GM21423 (cell line): Measurements from ENCODE around the gene OLFM1.

ENCODE experiments used
- ATAC-seq: cut with Tn5 transposase; IDR thresholded peaks from one replicate; pipeline ENCODE4 v1.9.1; 2021; ENCODE audit warnings: mild to moderate bottlenecking, moderate library complexity; ENCODE audit not compliant: unreplicated experiment

The OLFM1 gene

DNA sequence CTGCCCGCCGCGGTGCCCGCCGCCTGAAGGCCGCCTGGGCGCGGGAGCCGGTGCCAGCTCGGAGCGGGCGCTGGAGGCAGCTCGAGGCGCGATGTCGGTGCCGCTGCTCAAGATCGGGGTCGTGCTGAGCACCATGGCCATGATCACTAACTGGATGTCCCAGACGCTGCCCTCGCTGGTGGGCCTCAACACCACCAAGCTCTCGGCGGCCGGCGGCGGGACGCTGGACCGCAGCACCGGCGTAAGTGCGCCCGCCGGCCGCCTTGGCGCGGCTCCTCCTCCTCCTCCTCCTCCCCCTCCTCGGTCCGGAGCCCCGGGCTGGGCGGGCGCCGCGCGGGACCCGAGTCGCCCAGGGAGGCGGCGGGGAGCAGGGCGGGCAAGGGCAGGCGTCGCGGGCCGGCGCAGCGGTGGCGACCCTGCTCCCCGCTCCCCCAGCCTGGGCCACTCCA is 455 bp downstream of the OLFM1 start:
- no peak for ATAC-seq

DNA sequence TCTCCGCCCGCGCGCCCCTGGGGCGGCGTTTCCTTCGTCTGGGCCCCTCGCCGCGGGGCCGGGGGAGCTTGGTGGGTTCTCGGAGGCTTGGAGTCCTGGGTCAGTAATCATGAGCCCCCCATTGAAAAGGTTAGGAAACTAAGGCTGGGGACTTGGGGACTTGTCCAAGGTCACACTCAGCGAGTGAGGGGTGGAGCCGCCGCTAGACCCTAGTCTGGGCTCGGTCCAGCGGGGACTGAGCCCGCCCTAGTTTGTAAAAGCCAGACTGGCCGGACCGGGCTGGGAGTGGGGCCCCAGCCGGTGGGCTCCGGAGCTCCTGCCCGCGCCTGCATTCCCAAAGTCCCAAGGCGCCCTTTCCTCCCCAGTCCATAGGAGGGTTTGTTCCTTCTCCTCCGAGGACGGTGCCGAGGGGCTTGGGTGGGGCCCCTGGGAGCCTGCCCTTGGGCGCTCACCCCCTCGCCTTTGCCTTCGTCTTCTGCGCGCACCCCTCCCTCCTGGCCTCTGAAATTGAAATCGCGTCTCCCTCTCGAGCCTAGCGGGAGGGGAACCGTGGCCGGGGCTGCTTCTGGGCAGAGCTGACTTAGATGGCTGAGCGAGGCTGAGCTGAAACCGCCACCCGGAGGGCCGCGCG is 995 bp downstream of the OLFM1 start:
- ATAC-seq = no peak

DNA sequence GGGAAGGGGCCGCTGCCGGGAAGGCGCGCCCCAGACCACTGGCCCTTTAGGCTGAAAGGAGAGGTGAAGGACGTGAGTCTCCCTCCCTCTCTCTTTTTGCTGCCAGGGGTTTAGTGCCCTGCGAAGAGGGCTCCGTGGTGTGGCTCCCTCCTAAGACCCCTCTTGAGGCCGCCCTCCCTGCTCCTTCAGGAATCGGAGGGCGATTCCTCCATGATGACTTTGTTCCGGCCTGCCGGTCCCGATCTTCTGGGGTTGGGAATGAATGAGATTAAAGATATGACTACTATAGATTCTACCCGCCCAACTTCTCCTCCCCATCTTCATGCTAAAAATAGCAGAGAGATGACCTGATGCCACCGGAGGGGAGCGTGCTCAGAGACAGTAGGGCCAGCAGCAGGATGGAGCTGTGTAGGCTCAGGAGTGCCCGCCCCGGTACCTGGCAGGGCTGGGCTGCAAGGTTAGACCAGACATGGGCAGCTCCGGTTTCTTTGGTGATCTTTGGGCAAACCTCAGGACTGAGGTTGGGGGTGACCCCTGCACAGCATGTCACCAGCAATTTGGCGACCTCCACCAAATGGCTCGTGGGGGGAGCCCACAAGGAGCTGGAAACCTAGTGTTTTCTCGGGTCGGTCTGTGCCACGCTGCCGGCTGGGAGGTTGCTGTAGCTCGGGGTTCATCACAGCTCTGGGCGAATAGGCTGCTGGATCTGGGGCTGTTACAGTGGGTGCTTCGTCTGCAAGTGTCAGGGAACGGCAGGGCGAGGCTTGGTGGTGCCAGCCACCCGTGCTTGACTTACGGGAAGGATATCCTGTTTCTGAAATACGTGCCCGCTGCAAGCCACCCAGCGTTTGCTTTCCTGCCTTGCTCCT is 1.7 kb downstream of the OLFM1 start:
- ATAC-seq = no peak

DNA sequence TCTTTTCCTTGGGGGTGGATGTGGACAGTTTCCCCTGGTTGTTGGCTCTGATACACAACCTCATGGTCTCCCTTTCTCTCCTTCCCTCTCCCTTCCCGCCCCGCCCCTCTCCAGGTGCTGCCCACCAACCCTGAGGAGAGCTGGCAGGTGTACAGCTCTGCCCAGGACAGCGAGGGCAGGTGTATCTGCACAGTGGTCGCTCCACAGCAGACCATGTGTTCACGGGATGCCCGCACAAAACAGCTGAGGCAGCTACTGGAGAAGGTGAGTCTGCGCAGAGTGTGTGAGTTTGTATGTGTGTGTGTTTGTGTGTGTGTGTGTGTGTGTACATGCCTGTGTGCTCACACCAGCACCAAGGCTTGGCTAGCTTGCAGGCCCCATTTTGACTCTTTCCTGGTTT is 2.6 kb downstream of the OLFM1 start:
- no peak for ATAC-seq

DNA sequence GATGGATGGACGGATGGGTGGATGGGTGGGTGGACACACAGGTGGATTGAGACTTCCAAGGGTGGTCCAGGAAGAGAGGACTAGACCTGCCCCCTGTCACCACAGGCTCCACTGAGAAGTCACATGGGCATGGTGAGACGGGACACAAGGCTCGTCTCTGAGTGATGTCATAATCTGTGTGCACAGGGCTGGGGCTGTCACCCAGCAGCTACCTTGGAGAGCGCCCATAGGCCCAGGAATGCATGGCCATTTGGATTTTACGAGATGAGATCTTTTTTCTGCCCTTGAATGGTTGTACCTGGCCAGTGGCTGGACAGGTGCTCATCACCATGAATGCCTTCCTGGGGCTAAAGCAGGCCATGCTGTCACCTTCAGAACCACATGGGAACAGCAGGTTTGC is 3.1 kb downstream of the OLFM1 start:
- ATAC-seq = no peak

DNA sequence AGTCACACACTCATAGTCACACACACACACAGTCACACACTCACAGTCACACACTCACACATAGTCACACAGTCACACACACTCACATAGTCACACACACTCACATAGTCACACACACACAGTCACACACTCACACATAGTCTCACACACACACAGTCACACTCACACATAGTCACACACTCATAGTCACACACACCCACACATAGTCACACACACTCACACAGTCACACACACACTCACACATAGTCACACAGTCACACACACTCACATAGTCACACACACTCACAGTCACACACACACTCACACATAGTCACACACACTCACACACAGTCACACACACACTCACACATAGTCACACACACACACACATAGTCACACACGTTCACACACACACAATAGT is 4.1 kb downstream of the OLFM1 start:
- ATAC-seq = no peak

DNA sequence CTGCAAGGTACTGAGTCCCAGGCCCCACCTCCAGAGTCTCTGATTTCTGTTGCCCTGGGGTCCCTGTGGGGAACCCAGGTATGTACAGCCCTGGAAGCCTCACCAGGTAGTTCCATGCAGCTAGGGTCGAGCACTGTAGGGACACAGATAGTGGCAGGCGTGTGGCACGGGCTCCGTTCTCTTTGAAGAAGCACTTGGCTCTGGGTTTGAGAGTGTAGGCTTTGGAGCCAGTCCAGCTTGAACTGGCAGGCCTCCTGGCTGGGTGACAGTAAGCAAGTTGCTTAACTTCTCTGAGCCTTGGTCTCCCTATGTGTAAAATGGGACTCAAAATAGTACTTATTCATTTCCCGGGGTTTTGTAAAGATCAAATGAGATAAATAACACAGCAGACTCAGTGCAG is 5.6 kb downstream of the OLFM1 start:
- no peak for ATAC-seq

DNA sequence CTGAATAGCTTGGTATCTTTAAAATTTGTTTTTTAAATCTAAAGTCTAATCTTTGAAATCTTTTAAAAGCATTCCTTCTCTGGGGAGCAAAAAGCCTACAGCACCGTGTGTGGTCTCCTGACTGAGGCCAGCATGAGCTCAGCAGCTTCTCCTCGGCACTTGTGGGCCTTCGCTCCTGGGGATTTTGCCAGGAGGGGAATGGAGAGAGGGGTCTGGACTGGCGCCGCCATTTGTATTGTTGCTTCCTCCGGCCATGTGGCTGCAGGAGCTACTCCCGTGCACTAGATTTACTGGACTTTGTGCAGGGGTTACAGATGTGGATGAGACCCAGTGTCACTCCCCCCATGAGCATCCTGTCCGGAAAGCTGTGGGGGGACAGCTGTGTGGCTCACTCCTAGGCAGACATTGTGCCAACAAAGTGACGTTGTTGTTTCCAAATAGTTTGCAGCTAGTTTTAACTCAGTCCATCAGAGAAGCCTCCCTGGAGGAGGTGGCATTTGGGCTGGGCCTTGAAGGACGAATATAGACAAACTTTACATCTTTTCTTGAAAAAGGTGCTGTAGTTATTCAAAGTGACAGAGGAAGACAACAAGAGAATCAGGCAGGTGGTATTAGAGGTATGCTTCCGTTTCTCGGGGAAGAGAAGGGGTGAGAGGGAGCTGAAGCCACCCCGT is 6.6 kb downstream of the OLFM1 start:
- no peak for ATAC-seq

DNA sequence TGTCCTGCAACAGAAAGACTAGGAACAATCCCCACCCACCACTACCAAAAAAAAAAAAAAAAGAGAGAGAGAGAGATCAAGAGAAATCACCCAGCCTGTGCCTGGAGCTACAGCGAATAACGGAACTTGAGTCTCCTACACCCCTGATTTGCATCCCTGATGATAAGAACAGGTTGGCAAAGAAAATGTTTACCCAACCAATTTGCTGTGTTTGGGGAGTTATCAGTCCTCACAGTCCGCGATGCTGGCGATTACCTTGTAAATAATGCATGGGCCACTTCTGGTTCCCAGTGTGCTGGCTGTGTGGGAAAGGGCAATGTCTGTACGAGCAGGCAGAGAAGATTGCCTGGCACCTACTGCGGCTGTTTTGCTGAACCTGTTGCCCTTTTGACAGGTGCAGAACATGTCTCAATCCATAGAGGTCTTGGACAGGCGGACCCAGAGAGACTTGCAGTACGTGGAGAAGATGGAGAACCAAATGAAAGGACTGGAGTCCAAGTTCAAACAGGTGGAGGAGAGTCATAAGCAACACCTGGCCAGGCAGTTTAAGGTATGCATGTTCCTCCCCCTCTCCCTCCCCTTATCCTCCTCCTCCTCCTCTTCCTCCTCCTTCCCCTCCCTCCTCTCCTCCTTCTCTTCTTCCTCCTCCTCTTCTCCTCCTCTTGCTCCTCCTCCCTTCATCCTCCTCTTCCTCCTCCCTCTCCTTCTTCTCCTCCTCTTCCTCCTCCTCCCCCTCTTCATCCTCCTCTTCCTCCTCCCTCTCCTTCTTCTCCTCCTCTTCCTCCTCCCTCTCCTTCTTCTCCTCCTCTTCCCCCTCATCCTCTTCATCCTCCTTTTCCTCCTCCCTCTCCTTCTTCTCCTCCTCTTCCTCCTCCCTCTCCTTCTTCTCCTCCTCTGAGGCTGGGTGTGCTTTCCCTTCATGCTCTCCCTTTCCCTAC is 8.3 kb downstream of the OLFM1 start:
- no peak for ATAC-seq

DNA sequence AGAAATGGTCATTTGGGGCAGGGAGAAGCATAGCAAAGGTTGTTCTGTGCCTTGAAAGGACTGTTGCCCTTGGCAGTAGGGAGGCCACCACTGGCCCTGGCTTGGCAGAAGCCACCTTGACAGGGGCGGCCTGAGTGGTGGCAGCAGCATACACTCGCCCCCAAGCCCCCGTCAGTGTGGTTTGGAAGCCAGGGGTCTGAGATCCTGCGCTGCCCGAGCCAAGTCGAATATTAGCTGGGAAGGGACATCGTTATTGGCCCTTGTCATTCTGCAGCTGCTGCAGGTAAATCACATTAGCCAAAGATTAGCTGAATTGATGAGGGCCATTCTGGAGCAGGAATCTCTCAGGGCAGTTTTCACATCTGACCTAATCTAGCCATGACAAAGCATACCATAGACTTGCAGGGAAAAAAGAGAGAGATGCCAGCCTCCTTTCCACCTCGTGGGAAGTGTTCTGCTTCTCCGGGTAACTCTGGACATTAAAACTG is 9.0 kb downstream of the OLFM1 start:
- no peak for ATAC-seq

DNA sequence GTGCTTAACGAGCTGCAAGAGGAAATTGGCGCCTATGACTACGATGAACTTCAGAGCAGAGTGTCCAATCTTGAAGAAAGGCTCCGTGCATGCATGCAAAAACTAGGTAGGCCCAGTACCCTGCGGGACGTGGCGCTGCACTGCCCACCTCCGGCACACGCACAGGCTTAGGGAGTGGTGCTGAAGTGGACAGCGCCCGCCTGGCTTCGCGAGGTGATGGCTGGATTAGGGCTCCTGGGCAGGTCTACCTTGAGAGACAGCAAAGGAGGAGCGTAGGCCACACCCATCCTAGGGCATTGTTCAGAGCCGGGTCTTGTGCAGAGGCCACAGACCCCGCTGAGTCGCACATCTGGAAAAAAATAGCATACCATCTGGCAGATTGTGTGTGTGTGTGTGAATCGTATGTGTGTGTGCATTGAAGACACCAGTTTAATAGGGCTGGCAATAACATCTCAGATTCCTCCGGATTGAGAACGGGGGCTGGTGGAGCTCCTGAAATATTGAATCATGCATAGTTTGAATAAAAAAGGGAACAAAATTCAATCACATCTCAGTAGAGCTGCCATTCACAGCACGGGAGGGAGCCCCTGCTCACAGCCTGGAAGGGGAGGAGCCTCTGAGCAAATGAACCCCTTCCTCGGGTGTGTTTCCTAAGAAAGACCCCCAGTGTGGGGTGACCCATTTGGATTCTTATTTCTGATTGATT is 11.1 kb downstream of the OLFM1 start:
- ATAC-seq = no peak

DNA sequence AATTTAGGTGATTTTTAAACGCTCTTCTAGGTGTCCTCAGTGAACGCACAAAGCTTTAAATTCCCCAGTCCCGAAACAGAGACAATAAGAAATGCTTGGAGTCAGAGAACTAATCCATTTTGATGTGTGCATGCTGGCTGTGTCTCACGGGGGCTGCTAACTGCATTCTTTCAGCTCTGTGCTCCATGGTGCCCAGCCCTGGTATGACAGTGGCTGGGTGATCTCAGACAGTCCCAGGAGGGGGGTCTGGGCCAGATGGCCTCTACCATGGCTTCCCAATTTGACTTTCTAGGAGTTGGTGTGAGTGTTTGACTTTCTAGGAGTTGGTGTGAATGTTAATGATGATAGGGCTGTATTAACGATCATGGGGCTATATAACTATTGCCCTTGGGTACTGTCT is 12.1 kb downstream of the OLFM1 start:
- no peak for ATAC-seq

DNA sequence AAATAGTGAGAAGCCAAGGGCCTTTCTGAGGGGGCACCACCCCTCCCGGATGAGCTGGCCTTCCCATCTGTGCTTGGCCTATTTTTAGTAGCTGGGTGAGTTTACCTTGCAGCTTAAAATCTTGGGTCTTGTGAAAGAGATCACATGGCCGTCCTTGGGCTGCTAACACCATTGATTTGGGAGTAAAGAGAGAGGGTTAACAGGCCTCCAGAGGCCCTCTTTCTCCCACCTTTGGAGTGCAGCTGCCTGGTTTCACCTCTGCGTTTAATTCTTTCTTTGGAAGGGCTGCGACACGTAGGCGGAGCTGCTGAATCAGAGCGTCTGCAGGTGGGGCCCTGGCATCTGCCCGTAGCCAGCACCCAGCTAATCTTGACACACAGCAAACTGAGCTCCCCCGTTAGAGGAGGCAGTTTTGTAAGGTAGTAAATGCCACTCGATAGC is 12.8 kb downstream of the OLFM1 start:
- no peak for ATAC-seq

DNA sequence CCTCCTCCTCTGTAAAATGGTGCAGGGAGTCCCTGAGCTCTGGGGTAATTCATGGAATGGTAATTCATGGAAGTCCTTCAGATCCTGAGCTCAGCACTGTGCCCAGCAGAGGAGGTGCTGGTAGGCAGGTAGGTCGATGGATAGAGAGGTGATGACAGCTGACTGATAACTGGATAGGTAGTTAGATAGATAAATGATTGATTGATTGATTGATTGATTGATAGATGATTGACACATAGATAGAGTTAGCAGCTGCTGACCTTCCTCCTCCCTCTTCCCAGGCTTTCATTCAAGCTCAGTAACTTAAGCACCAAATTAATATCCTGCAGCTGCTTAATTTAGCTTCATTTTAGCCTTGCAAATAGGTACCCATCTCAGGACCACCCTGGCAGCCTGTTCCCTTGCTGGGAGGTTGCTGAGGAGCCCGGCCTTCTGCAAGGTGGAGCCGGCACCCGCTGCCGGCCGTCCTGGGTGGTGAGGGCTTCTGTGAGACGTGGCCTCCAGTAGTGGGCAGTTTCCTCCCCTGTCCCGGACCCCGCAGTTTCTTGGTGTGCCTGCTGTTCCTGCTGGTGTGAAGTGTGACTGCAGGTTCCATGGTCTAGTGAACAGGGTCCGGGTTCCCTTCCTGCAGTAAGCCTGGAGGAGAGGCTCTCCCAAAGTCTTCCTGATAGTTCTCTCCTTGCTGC is 13.4 kb downstream of the OLFM1 start:
- no peak for ATAC-seq

DNA sequence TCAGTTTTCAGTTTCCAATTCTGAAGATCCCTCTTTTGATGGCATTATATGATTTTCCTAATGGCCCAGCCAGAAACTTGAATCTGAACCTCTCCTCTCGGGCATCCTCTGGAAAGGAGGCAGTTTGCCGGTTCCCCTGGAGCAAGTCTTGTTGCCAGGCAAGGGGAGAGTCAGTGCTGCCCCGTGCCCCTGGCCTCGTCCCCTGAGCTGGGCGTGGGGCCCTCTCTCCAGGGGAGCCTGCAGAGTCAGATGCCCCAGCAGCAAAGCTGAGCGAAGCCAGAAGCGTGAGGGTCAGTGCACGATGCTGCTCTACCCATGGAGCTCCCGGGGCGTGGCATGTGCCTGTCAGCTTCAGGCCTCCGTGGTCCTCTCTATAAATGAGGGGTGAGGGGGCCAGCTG is 14.0 kb downstream of the OLFM1 start:
- ATAC-seq = no peak

DNA sequence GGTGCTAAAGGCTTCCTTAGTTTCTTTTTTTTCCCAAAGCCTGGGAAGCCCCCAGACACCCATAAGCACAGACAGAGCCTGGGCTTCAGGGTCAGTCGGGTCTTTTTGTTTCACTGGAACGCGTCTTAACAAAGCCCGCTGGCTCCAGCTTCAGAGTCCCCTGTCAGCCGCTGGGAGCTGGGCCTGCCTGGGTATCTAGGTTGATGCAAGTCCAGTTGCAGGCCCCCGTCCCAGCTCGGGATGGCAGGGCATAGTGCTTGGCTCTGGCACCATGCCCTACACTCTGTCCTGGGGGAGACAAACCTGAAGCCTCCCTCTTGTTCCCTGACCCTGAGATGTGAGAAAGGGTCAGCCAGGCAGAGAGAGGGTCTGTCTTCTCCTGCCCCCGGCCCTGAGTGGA is 14.5 kb downstream of the OLFM1 start:
- ATAC-seq = no peak

DNA sequence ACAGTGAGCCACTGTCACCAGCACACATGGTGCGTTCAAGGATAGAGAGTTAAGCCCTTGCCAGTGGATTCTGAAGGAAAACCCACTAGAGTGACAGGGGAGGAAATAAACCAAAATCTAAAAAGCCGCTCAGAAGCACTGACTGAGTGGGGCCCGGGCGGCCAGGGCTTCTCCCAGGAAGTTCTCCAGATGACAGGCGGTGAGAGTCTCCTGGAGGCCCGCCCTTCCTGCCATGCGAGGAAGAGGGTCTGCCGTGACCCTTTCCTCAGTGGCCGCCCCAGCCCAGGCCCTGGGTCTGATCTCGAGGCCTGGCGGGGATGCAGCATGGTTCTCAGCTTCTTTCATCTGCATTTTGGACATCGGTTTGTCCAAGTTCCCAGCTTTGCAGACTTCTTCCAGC is 14.9 kb downstream of the OLFM1 start:
- no peak for ATAC-seq

DNA sequence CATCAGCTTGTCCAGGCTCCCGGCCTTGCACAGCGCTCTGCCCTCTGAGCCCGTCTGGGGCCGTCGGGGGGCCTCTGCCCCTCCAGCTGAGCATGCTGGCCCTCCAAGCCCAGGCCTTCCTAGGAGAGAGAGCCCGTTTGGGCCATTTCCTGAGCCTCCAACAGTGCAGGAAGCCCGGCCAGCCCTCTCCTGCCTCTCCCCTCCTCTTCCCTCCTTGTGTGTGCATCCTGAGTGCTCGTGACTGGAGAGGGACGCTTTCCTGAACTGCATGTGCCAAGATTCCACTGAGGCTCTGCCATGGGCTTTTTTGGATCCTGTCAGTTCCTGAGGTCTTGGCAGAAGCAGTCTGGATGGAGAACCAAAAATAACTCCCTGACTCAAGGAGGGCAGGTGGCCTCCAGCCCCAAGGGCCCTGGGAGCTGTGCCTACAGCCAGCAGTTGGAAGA is 15.6 kb downstream of the OLFM1 start:
- ATAC-seq = no peak

DNA sequence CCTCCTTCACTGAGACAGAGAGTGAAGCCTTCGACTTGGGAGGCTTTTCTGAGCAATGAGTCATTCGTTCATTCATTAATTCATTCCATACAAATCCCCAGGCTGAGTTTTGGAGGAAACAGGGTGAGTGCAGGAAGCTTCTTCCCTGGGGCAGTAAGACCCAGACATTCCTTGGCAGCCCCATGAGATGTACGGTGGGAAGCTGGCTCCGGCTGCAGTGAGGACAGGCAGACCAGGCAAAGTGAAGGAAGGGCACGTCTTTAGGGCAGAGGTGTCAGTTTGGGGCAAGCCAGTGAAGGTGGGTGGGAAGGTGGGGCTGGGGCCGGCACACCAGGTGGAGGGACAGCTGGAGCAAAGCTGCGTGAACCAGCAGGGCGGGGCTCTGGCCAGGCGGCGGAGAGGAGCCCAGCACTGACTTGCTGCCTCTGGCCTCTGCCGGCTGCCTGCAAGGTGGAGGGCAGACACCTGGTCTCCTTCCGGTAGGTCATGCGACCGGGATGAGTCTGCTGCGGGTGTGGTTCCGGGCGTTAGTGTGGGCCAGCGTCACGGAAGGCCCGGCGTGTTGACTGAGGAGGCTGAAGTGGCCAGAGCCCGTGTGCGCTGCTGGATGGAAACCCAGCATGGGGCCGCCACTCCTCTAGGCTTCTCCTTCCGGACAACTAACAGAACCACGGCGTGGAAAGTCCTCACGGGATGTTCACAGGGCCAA is 16.6 kb downstream of the OLFM1 start:
- no peak for ATAC-seq
